ENCODE measurements around the gene FGFBP1.

The FGFBP1 gene

DNA sequence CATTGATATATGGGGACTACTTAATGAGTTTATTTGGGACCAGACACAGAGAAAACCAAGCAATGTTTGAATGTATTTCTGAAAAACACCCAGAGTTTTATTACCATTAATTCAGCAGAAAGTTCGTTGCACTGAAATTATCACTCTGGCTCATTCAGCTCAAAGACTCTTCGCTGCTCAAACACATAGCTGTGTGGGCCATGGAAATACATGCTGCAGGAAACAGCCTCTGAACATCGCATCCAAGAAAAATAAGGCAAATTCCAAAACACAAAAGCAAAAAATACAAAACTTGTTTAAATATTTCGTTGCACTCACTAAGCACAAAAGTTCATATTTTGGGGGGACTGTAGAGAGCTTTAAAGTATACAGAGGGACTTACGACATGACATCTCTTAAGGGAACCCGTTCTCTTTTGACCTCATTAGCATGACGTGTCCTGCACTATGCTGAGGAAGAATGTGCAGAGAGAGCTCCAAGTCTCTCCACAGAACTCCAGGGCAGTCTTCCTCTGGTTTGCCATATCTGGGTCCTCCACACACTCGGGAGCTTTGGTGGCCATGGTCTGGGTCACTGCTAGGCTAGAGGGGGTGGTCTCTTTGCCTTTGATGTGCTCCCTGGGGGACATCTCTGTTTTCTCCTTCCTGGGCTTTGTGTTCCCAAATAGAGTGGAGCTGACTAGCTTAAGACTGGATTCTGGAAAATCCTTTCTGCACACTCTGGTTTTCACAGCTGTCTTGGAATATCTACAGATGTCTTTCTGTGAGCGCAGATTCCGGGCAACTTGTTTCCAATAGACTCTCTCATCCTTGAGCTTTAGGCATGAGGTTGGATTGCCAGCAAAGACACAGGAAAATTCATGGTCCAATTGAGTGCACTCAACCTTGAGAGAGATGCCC is 2.8 kb downstream of the FGFBP1 start:
- TF ChIP-seq, protein P1, sequence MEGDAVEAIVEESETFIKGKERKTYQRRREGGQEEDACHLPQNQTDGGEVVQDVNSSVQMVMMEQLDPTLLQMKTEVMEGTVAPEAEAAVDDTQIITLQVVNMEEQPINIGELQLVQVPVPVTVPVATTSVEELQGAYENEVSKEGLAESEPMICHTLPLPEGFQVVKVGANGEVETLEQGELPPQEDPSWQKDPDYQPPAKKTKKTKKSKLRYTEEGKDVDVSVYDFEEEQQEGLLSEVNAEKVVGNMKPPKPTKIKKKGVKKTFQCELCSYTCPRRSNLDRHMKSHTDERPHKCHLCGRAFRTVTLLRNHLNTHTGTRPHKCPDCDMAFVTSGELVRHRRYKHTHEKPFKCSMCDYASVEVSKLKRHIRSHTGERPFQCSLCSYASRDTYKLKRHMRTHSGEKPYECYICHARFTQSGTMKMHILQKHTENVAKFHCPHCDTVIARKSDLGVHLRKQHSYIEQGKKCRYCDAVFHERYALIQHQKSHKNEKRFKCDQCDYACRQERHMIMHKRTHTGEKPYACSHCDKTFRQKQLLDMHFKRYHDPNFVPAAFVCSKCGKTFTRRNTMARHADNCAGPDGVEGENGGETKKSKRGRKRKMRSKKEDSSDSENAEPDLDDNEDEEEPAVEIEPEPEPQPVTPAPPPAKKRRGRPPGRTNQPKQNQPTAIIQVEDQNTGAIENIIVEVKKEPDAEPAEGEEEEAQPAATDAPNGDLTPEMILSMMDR (IDR thresholded peaks at IDR 0.05; ENCODE audit: insufficient read depth, low read depth, low read length, missing control alignments) = no peak
- no peak for DNase-seq (ENCODE audit: low read depth)
- H3K4me3 ChIP-seq (ENCODE audit: low read depth, low read length) = no peak overlapping the region

DNA sequence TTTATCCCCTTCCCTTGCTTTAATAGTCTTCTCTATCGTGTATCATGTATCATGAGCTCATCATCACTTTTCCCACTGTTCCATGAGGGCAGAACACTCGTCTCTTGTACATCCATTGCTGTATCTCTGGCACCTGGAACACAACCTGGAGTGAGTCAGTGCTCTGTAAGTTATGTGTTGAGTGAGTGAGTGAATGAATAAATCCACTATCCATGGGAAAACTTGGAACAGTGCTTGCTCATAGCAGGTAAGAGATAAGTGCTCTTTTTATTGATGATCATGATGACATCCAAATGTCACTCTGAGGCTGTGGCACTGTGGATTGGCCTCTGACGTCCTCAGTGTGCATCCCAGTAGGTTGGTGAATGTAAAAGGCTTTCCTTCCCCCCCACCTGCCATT is 4.3 kb downstream of the FGFBP1 start:
- TF ChIP-seq, protein P1 (IDR thresholded peaks at IDR 0.05; ENCODE audit: insufficient read depth, low read depth, low read length, missing control alignments) = no peak
- no peak for DNase-seq (ENCODE audit: low read depth)
- H3K4me3 ChIP-seq (ENCODE audit: low read depth, low read length) = no peak overlapping the region

DNA sequence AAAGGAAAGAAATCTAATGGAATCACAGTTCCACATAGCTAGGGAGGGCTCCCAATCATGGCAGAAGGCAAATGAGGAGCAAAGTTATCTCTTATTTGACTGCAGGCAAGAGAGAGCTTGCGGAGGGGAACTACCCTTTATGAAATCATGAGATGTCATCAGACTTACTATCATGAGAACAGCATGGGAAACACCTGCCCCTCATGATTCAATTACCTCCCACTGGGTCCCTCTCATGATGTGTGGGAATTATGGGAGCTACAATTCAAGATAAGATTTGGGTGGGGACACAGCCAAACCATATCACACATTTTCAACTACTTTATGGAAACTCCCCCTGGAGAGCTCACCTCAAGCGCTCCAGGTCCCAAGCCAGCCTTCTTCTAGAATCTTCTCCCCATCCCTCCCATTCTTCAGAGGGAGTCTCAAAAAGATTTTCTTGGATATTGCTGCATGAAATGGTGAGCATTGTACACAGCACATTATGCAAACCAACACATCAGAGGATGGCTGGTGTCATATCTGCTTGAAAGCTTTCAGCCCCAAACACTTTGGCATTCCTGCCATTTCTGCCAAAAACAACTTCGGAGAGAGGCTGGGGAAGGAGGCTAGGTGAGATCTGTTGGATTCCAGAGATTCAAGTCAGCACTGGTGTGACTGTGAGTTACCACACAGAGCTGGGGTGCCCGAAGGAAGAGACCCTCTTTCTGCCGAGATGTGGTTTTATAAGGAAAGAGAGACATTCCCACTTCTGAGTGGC is 6.9 kb downstream of the FGFBP1 start:
- H3K4me3 ChIP-seq (ENCODE audit: low read depth, low read length) = no peak overlapping the region
- TF ChIP-seq, protein P1 (IDR thresholded peaks at IDR 0.05; ENCODE audit: insufficient read depth, low read depth, low read length, missing control alignments) = no peak
- DNase-seq (ENCODE audit: low read depth) = no peak

DNA sequence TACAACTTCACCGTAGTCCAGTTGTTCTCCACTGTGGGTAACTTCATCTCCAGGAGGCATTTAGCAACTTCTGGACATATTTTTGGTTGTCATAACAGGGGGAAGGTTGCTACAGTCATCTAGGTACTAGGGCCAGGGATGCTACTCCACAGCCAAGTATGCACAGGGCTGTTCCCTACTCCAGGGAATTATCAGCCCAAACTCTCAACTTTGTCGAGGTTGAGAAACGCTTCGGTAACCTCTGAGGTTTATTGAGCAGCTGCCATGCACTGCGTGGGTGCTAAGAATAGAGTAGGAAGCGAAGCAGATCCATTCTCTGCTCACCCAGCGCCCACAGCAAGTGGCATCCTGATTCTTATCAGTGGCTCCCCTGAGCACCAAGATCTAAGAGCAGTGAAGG is 8.2 kb downstream of the FGFBP1 start:
- H3K4me3 ChIP-seq (ENCODE audit: low read depth, low read length) = no peak overlapping the region
- TF ChIP-seq, protein P1 (IDR thresholded peaks at IDR 0.05; ENCODE audit: insufficient read depth, low read depth, low read length, missing control alignments) = no peak
- DNase-seq (ENCODE audit: low read depth) = no peak

DNA sequence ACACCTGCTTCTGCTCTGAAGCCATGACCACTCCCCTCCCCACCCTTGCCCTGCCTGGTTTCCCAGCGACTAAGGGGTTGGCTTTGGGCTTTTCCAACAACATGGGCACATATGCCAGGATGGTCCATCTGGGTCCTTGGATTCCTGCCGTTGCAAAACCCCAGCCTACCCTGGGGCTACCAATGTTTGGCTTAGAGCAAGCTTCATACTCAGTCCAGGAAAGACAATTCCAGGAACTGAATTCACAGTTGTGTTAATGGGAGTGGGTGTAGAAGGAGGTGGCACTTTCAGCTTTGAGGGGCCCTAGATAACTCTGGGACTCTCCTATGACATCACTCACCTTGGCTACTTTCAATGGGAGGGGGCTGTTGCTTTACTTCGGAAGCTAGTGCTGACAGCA is 9.0 kb downstream of the FGFBP1 start:
- DNase-seq (ENCODE audit: low read depth) = no peak
- TF ChIP-seq, protein P1 (IDR thresholded peaks at IDR 0.05; ENCODE audit: insufficient read depth, low read depth, low read length, missing control alignments) = no peak
- H3K4me3 ChIP-seq (ENCODE audit: low read depth, low read length) = no peak overlapping the region

DNA sequence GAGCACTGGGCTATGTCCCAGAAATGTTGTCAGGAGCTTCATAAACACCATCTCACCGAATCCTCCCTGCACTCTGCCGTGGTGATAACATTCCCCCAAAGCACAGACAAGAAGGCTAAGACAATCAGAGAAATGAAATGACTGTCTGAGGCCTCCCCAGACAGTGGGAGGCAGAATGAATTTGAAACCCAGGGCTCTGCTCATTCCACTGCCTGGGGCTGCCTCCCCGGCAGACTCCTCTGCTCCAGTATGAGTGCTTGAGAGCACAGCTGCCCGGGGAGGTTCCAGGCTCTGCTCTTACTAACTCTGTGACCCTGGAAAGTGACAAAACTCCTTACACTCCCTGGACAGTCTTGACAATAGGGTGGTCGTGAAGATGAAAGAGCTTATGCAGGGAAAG is 9.7 kb downstream of the FGFBP1 start:
- no peak overlapping the region for H3K4me3 ChIP-seq (ENCODE audit: low read depth, low read length)
- TF ChIP-seq, protein P1 (IDR thresholded peaks at IDR 0.05; ENCODE audit: insufficient read depth, low read depth, low read length, missing control alignments) = no peak
- DNase-seq (ENCODE audit: low read depth) = no peak
